Right lobe of liver (tissue), 6 donors: ENCODE results near the gene TRIO. TPM values are rescaled to one million over a fixed set of nuclear protein-coding genes. Genes with fewer than 3 reads are reported as not detected.

ENCODE experiments used
- ATAC-seq, 4 donors: fragments of 200-7000 bp; cut with Tn5 transposase; one replicate each; pipeline ENCODE4 v1.9.1; 2020; ENCODE audit warnings: mild to moderate bottlenecking in 4 of 4, moderate library complexity in 4 of 4
- DNase-seq, 3 donors: peaks; one replicate each; pipeline ENCODE4 v3.0.0-alpha.2; 2020
- H3K27ac ChIP-seq, 3 donors: fragments of 200-600 bp; one replicate each; pipeline ENCODE4 v1.8.0; 2022
- H3K27me3 ChIP-seq, 2 donors: fragments of 200-600 bp; one replicate each; pipeline ENCODE4 v1.8.0; 2022
- H3K36me3 ChIP-seq, 4 donors: fragments of 200-600 bp; sonication (generic) in 1 of 4; one replicate each; pipeline versions ENCODE4 v1.5.1 to v1.8.0; 2017 to 2022; ENCODE audit warnings: control low read depth in 1 of 4
- H3K4me1 ChIP-seq, 4 donors: fragments of 200-600 bp; sonication (generic) in 1 of 4; one replicate each; pipeline versions ENCODE4 v1.5.1 to v1.8.0; 2017 to 2022; ENCODE audit warnings: control low read depth in 1 of 4
- H3K4me3 ChIP-seq, 3 donors: fragments of 200-600 bp; one replicate each; pipeline ENCODE4 v1.8.0; 2022
- H3K9me3 ChIP-seq, 4 donors: fragments of 200-600 bp; sonication (generic) in 1 of 4; one replicate each; pipeline versions ENCODE4 v1.5.1 to v1.8.0; 2017 to 2022; ENCODE audit warnings: control low read depth in 1 of 4
- POLR2A ChIP-seq: fragments of 450-650 bp; IDR thresholded peaks from one replicate; pipeline ENCODE4 v1.6.1; 2017; ENCODE audit warnings: antibody characterized with exemption, mild to moderate bottlenecking
- WGBS: methylation state at CpG from one replicate; pipeline ENCODE4 v1.1.6; 2018; ENCODE audit warnings: low coverage, low lambda C conversion rate; ENCODE audit not compliant: insufficient coverage; ENCODE audit errors: missing lambda C conversion rate; 5-methylcytosine and 5-hydroxymethylcytosine counted together
- intact Hi-C, 2 donors: fragments of 100-400 bp; cut with DNase I; formaldehyde crosslinking; loops; one replicate each; pipeline versions ENCODE4 v1.11.2 to v1.14.1; 2022
- total RNA-seq, 6 experiments: library from RNA; depleted of rRNA in 2 of 6; stranded (reverse); fragments of >200 nt in 2 of 6; fragmentation: NEBNext Ultra II Directional in 3 of 6; extraction: Animal tissue kit (Norgen Biotek cat#: 25700) in 3 of 6; gene quantifications; one replicate each; pipeline versions ENCODE4 v1.1.0 to v1.2.4, GENCODE V29; 2016 to 2023
- TF ChIP-seq, protein P1 (sequence below), 4 donors: fragments of 200-600 bp in 3 of 4; fragments of 450-650 bp in 1 of 4; IDR thresholded peaks; one replicate each; pipeline versions ENCODE4 v1.5.1 to v1.8.0; 2016 to 2022; ENCODE audit warnings: antibody characterized with exemption in 4 of 4, mild to moderate bottlenecking in 2 of 4
- donor health status: DM: no; HTN: yes; CAD: no.
- donor health status: DM: no; HTN: no; CAD: no.
- donor health status: DM: no; HTN: no; CAD: no.
- donor health status: DM: no; HTN: yes; CAD: no.
- donor health status: DM: no; HTN: yes; CAD: no.

Gene TRIO
- total RNA-seq, 6 experiments from 2014 or later = 34.7 to 63.5 (median 50.2) TPM

DNA sequence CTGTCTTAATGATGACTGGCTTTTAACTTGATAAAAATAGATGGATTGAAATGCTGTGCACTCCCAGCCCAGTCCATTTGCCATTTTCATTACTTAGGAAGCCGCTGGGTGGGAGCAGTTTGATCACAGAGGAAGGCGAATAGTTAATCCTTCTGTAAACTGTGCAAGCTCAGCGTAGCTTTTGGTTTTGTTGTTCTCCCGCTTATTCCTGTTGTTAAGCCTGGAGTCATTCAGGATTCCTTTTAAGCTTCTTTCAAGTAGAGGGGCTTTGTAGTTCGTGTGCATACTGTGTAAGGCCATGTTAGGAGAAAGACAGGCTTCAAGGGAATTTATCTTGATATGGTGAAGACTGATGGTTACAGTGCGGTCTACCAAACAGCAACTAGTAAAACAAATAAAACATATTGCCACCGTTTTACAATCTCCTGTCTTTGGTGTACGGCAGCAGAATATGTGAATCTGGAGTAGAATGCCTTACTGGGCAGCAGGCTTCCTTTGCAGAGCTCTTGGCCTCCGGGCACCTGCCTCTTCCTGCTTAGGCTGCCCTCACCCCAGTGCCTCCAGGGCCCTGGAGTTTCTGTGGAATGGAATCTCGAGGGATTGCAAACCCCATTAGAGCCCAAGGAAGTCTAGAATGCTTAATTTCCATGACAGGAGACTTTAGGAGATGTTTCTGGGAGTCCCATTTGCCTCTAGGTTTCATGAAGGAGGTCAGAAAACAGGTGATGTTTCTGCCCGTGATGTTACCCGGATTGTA lies 141.4 kb downstream of the TRIO start:
- Histone ChIP-seq H3K4me1 (no peaks in the 10 kb centered on the region), H3K36me3 (peaks cover 0 to 11% (median 0%) of the 10 kb centered on the region in 4 donors), H3K4me3 (no peak overlapping the region), H3K27me3 (no peaks in the 10 kb centered on the region), H3K27ac (no peak overlapping the region), H3K9me3 (no peaks in the 10 kb centered on the region)
- TF ChIP-seq, protein P1, sequence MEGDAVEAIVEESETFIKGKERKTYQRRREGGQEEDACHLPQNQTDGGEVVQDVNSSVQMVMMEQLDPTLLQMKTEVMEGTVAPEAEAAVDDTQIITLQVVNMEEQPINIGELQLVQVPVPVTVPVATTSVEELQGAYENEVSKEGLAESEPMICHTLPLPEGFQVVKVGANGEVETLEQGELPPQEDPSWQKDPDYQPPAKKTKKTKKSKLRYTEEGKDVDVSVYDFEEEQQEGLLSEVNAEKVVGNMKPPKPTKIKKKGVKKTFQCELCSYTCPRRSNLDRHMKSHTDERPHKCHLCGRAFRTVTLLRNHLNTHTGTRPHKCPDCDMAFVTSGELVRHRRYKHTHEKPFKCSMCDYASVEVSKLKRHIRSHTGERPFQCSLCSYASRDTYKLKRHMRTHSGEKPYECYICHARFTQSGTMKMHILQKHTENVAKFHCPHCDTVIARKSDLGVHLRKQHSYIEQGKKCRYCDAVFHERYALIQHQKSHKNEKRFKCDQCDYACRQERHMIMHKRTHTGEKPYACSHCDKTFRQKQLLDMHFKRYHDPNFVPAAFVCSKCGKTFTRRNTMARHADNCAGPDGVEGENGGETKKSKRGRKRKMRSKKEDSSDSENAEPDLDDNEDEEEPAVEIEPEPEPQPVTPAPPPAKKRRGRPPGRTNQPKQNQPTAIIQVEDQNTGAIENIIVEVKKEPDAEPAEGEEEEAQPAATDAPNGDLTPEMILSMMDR (IDR thresholded peaks at IDR 0.05) = no peak
- no peak for TF ChIP-seq POLR2A
- no peak for DNase-seq
- intact Hi-C loops = no loop called here
- no peak for ATAC-seq
- 88% methylated on average over 12 of the region's 12 CpGs for WGBS

DNA sequence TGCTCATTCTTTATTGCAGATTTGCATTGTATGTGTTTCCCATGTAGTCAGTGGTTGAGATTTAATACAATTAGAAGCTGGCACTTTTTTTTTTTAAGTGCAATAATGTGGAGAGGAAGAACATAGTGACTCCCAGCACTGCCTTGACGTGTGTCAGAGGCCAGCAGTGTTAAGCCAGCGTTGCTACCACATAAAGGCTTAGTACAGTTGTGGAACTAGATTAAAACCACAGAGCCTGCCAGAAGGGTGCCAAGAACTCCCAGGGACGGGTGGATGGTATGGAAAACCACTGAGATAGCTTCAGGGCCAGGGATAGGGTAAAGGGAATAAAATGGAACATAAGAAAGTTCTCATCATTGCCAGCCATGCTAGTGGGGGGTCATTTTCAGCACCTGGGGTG lies 142.9 kb downstream of the TRIO start:
- TF ChIP-seq, protein P1 (IDR thresholded peaks at IDR 0.05) = no peak
- no peak for TF ChIP-seq POLR2A
- 78% methylated on average over 3 of the region's 3 CpGs for WGBS
- Histone ChIP-seq H3K27me3 (no peaks in the 10 kb centered on the region), H3K4me1 (no peaks in the 10 kb centered on the region), H3K4me3 (no peak overlapping the region), H3K27ac (no peak overlapping the region), H3K36me3 (peaks cover 0 to 14% (median 0%) of the 10 kb centered on the region in 4 donors), H3K9me3 (no peaks in the 10 kb centered on the region)
- DNase-seq (no peak), ATAC-seq (no peak)
- intact Hi-C loops = no loop called here

DNA sequence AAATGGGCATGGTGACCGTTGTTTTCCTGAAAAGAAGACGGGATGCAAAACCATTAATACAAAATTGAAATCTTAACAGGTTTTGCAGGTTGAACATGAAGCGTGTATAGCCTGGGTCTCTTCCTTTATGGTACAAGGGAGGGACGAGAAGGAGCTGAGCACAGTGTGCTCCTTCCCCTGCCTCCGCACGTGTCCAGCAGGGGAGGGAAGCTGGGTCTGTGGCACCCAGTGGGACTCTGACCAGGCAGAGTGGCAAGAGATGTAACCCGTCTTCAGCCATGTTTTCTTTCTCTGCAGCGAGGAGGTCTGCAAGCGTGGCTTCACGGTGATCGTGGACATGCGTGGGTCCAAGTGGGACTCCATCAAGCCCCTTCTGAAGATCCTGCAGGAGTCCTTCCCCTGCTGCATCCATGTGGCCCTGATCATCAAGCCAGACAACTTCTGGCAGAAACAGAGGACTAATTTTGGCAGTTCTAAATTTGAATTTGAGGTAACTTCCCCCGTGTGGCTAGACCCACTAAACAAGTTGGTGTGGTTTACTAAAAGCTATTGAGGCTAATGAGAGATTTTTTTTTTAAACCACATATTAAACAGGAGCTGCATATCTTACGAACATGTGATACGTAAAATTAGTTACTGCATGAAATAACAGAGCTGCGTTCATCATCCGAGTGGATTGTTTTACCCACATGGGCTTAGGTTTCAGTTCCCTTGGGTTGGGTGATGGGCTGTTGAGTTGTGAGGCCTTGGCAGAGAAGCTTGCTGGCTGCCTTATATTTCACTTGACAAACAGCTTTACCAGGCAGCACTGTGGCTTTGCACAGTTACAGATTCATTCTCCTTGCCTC lies 143.7 kb downstream of the TRIO start:
- WGBS = 90% methylated on average over 9 of the region's 17 CpGs
- DNase-seq (no peak), ATAC-seq (peak in 1 of 4 donors; percentile 32)
- H3K4me1 ChIP-seq = no peaks in the 10 kb centered on the region
- H3K27ac ChIP-seq = no peak overlapping the region
- peaks cover 0 to 18% (median 0%) of the 10 kb centered on the region in 4 donors for H3K36me3 ChIP-seq
- no peak overlapping the region for H3K4me3 ChIP-seq
- no peaks in the 10 kb centered on the region for H3K9me3 ChIP-seq
- intact Hi-C loops = no loop called here
- no peak for TF ChIP-seq POLR2A
- TF ChIP-seq, protein P1 (IDR thresholded peaks at IDR 0.05) = no peak
- no peaks in the 10 kb centered on the region for H3K27me3 ChIP-seq

DNA sequence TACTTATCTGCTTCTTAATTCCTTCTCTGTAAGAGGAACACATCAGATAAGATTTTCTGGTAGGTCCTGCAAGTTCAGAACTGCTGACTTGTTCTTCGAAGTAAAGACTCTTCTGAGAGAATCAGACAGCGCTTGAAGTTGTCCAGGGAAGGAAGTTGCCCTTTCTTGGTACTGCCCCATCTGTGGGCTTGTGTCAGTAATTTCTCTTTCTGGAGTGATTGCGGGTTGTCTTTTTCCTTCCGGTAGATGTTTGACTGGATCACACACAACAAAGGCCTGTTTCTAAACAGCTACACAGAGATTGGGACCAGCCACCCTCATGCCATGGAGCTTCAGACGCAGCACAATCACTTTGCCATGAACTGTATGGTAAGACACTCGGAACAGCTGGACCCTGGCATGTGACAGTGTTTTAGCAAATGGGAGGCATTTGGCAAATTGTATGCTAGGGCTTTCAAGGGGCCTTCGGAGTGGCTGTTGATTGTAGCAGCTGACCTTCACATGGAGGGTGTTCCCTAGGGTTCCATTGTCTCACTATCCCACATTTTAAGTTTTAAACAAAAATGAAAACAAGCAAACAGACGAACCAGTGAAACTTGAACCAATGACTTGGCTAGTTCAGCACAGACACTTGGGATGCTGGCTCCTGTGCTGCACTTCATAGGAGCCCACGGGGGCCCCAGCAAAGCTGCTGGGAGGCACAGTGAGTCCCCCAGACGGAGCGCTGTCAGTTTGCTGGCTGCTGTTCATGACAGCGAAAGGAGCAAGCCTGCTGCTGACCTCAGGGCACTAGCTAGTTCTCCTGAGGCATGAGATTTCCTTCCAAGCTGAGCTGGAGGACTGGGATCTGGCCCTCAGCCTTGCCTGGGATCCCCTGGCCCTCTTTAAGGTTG lies 149.9 kb downstream of the TRIO start:
- Histone ChIP-seq H3K27me3 (no peaks in the 10 kb centered on the region), H3K4me1 (no peaks in the 10 kb centered on the region), H3K27ac (no peak overlapping the region), H3K9me3 (no peaks in the 10 kb centered on the region), H3K36me3 (peaks cover 4 to 46% (median 8%) of the 10 kb centered on the region in 4 donors), H3K4me3 (no peak overlapping the region)
- TF ChIP-seq, protein P1 (IDR thresholded peaks at IDR 0.05) = no peak
- no peak for TF ChIP-seq POLR2A
- 88% methylated on average over 8 of the region's 12 CpGs for WGBS
- intact Hi-C loops = no loop called here
- no peak for ATAC-seq
- no peak for DNase-seq
